Heart right ventricle (tissue), 16 donors: ENCODE results near the gene BIVM. TPM values are rescaled to one million over a fixed set of nuclear protein-coding genes. Genes with fewer than 3 reads are reported as not detected.
A peak's percentile ranks its signal among the peaks of the same experiment; 100 is the strongest.

ENCODE experiments used
- ATAC-seq, 8 donors: fragments of 200-7000 bp; cut with Tn5 transposase; one replicate each; pipeline ENCODE4 v1.9.1; 2020; ENCODE audit warnings: mild to moderate bottlenecking in 8 of 8, moderate library complexity in 8 of 8, moderate number of reproducible peaks in 1 of 8
- DNase-seq, 2 donors: peaks; one replicate each; pipeline ENCODE4 v3.0.0-alpha.2; 2020
- H3K27ac ChIP-seq, 10 donors: fragments of 200-600 bp; sonication (generic) in 2 of 10; one replicate each; pipeline versions ENCODE4 v1.5.0 to v1.8.0; 2020 to 2022; ENCODE audit warnings: mild to moderate bottlenecking in 3 of 10
- H3K27me3 ChIP-seq, 7 donors: fragments of 200-600 bp; one replicate each; pipeline ENCODE4 v1.8.0; 2021 to 2022; ENCODE audit warnings: mild to moderate bottlenecking in 2 of 7
- H3K36me3 ChIP-seq, 9 donors: fragments of 200-600 bp; sonication (generic) in 1 of 9; one replicate each; pipeline versions ENCODE4 v1.5.0 to v1.8.0; 2020 to 2022; ENCODE audit warnings: mild to moderate bottlenecking in 2 of 9
- H3K4me1 ChIP-seq, 9 donors: fragments of 200-600 bp; sonication (generic) in 1 of 9; one replicate each; pipeline versions ENCODE4 v1.5.0 to v1.8.0; 2020 to 2022; ENCODE audit warnings: mild to moderate bottlenecking in 4 of 9
- H3K4me3 ChIP-seq, 10 donors: fragments of 200-600 bp; sonication (generic) in 2 of 10; one replicate each; pipeline versions ENCODE4 v1.5.0 to v1.8.0; 2020 to 2022; ENCODE audit warnings: mild to moderate bottlenecking in 7 of 10, moderate library complexity in 2 of 10
- H3K9me3 ChIP-seq, 11 donors: fragments of 200-600 bp in 10 of 11; sonication (generic) in 2 of 11; one replicate each; pipeline versions ENCODE4 v1.5.0 to v1.8.0; 2013 to 2022; ENCODE audit warnings: mild to moderate bottlenecking in 2 of 11, control low read depth in 1 of 11, moderate library complexity in 1 of 11
- WGBS, 2 donors: extraction: QIAGEN DNeasy Blood & Tissue Kit; methylation state at CpG; one replicate each; pipeline ENCODE4 v1.1.7; 2013; ENCODE audit warnings: inconsistent platforms in 1 of 2; 5-methylcytosine and 5-hydroxymethylcytosine counted together
- intact Hi-C, 10 donors: fragments of 100-400 bp; cut with DNase I; formaldehyde crosslinking; loops; one replicate each; pipeline versions ENCODE4 v1.11.1 to v1.14.2; 2022
- polyA plus RNA-seq, 2 donors: library from polyadenylated mRNA; stranded (reverse); fragments of 200-250 nt; gene quantifications; one replicate each; pipeline ENCODE4 v1.2.3, GENCODE V29; 2013
- total RNA-seq, 10 donors: library from RNA; stranded (reverse); fragmentation: NEBNext Ultra II Directional in 3 of 10; extraction: Animal tissue kit (Norgen Biotek cat#: 25700) in 3 of 10; gene quantifications; one replicate each; pipeline versions ENCODE4 v1.2.1 to v1.2.4, GENCODE V29; 2021 to 2023
- TF ChIP-seq, protein P1 (sequence below), 9 donors: fragments of 200-600 bp; sonication (generic) in 2 of 9; IDR thresholded peaks; one replicate each; pipeline versions ENCODE4 v1.5.0 to v1.8.0; 2021 to 2022; ENCODE audit warnings: antibody characterized with exemption in 9 of 9, mild to moderate bottlenecking in 5 of 9, moderate library complexity in 1 of 9
- donor health status: Arrhythmogenic right ventricular cardiomyopathy.
- donor health status: ischemic (EF 13 %, LVEDD 7.1; RV severe dilation, severe dysfunction).
- donor health status: healthy with polysubstance abuse.
- donor health status: DM: no; HTN: yes; CAD: no.
- donor health status: DM: no; HTN: no; CAD: no.
- donor health status: ischemic (EF 25% LVEDD 6.9; RV normal size, moderate dysfunction).
- donor health status: ischemic (EF 25% LVEDD 5.7; RV mildly dilated, moderate dysfunction).
- donor health status: healthy.
- donor health status: DM: yes; HTN: yes; CAD: no.
- donor health status: Ischemic cardiomyopathy.
- donor health status: ischemic (EF 35%, LVEDD 5.7; RV mildly dilated, moderate dysfunction).
- donor health status: nonischemic (EF 11% LVEDD 7.7; RV severe dilation, severe dysfunction).
- donor health status: DM: yes; HTN: yes; CAD: no.
- donor health status: PGD.
- donor health status: ischemic (EF 29% LVEDD 5.4; RV normal size, mild dysfunction).
- donor health status: nonischemic (EF 23%, LVEDD 6.1; RV moderate dilation, normal function).

BIVM gene
- total and polyA plus RNA-seq, 12 donors = 6.7 to 37.3 (median 28.3) TPM

DNA sequence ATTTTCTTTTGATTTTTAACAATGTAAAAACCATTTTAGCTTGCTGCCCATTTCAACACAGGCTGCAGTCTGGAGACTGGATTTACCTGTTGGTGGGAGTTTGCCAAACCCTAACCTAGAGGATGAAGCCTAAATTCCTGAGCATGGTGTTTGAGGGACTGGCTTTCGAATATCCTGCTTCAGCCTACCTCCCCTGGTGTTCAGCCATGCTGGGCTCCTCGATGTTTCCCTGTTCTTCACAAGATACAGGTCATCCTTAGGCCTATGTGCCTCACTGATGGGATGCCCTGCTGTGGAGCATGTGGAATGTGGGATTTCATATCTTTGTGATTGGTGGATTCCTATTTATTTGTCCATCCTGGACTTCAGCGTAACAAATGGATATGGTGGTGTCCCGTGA, 26.5 kb downstream of the BIVM start:
- TF ChIP-seq, protein P1, sequence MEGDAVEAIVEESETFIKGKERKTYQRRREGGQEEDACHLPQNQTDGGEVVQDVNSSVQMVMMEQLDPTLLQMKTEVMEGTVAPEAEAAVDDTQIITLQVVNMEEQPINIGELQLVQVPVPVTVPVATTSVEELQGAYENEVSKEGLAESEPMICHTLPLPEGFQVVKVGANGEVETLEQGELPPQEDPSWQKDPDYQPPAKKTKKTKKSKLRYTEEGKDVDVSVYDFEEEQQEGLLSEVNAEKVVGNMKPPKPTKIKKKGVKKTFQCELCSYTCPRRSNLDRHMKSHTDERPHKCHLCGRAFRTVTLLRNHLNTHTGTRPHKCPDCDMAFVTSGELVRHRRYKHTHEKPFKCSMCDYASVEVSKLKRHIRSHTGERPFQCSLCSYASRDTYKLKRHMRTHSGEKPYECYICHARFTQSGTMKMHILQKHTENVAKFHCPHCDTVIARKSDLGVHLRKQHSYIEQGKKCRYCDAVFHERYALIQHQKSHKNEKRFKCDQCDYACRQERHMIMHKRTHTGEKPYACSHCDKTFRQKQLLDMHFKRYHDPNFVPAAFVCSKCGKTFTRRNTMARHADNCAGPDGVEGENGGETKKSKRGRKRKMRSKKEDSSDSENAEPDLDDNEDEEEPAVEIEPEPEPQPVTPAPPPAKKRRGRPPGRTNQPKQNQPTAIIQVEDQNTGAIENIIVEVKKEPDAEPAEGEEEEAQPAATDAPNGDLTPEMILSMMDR (IDR thresholded peaks at IDR 0.05) = no peak
- Histone ChIP-seq H3K27me3 (no peaks in the 10 kb centered on the region), H3K4me3 (no peak overlapping the region), H3K36me3 (peaks cover 0 to 96% (median 45%) of the 10 kb centered on the region in 9 donors), H3K4me1 (peaks cover 0 to 3% (median under 1%) of the 10 kb centered on the region in 9 donors), H3K27ac (no peak overlapping the region), H3K9me3 (peaks cover 0 to 6% (median 0%) of the 10 kb centered on the region in 11 donors)
- ATAC-seq (no peak), DNase-seq (no peak)
- 97% methylated on average over 4 of the region's 4 CpGs for WGBS, 2 donors
- intact Hi-C loops = no loop called here

DNA sequence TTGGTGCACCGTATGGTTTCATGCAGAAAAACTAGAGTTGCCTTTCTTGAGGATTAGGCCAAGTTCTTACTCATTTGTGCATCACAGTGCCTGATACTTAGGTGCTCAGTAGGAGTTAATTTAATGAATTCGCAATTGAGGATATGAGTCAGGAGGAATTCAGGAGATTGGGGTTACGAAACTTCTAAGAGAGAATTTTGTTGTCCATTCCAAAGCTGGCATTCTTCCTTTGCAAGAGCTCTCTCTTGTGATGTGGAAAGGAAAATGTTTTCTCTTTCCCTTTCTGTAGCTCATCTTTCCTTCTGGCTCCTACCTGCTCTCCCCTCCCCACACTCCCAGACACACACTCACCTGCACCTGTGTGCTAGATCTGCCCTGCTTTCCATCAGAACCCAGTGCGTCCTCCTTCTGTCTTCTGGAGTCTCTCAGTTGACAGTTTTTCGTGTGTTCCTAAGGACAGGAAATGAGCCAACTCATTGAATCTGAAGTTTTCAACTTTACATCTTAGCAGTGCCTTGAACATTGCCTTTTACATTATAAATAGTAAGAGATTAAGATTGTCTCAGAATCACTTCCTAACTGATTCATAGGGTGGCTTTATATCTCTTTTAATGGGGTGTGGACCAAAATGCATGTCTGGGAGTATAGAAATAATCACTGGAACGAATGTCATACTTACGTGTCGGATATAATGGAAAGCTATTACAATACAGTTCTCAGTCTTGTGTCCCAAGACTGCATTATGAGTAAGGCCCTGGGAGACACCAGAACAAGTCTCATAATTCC, 27.2 kb downstream of the BIVM start:
- WGBS, 2 donors = 83 to 88% methylated on average over 8 of the region's 8 CpGs
- intact Hi-C loops = no loop called here
- Histone ChIP-seq H3K27me3 (no peaks in the 10 kb centered on the region), H3K4me1 (peaks cover 0 to 7% (median 3%) of the 10 kb centered on the region in 9 donors), H3K36me3 (peaks cover 0 to 95% (median 44%) of the 10 kb centered on the region in 9 donors), H3K27ac (no peak overlapping the region), H3K9me3 (peaks cover 0 to 6% (median 0%) of the 10 kb centered on the region in 11 donors), H3K4me3 (no peak overlapping the region)
- TF ChIP-seq, protein P1 (IDR thresholded peaks at IDR 0.05) = no peak
- no peak for DNase-seq
- ATAC-seq = peak in 1 of 8 donors; percentile 10

DNA sequence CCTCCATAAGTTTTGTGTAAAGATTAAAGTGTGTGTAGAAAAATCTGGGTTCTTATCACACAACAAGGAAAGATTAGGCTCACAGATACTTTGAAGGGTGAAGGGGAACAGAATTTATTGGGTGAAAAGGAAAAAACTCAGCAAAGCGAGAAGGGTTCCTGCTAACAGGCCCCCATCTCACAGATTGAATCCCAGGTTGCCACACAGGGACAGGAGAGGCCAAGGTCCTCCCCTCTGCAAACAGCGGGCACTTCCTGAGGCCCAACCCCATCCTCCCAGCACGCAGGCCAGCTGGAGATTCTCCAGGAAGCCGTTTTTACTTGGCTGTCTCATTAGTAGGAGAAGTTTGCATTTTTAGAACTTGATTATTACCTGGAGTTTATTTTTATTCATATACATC, 31.7 kb downstream of the BIVM start:
- TF ChIP-seq, protein P1 (IDR thresholded peaks at IDR 0.05) = no peak
- WGBS, 2 donors = 33 to 39% methylated on average over 4 of the region's 4 CpGs
- ATAC-seq (peak in 1 of 8 donors; percentile 44), DNase-seq (no peak)
- Histone ChIP-seq H3K4me3 (no peak overlapping the region), H3K9me3 (no peaks in the 10 kb centered on the region), H3K27ac (no peak overlapping the region), H3K4me1 (peaks cover 0 to 7% (median 1%) of the 10 kb centered on the region in 9 donors), H3K36me3 (peaks cover 0 to 95% (median 30%) of the 10 kb centered on the region in 9 donors), H3K27me3 (no peaks in the 10 kb centered on the region)
- intact Hi-C loops = no loop called here

DNA sequence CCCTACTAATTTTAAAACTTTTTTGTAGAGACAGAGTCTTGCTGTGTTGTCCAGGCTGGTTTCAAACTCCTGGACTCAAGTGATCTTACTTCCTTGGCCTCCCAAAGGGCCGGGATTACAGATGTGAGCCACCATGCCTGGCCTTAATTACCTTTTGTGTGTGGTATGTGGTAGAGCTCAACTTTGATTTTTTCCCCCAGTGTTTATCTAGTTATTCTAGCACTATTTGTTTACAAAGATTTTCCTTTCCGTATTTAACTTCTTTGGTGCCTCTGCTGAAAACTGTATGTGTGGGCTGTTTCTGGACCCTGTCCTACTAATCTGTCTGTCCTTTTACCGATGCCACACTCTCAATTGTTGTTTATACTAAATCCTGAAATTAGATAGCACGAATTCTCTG, 37.6 kb downstream of the BIVM start:
- TF ChIP-seq, protein P1 (IDR thresholded peaks at IDR 0.05) = no peak
- Histone ChIP-seq H3K27me3 (no peaks in the 10 kb centered on the region), H3K4me3 (no peak overlapping the region), H3K36me3 (peaks cover 0 to 98% (median 45%) of the 10 kb centered on the region in 9 donors), H3K4me1 (no peaks in the 10 kb centered on the region), H3K9me3 (no peaks in the 10 kb centered on the region), H3K27ac (no peak overlapping the region)
- no peak for ATAC-seq
- intact Hi-C loops = no loop called here
- no peak for DNase-seq
- WGBS, 2 donors = 96 to 99% methylated on average over 4 of the region's 4 CpGs
